Activated naive CD8-positive, alpha-beta T cell treated with anti-CD3 and anti-CD28 coated beads, Interleukin-2, amount 50 U/mL, for 16 hours (primary cell): ENCODE measurements around the gene ARHGAP26.

Experiments used
- DNase-seq: peaks from one replicate; pipeline ENCODE4 v3.0.0-alpha.2; 2020; ENCODE audit warnings: low read depth, low spot score

The ARHGAP26 gene

GRCh38 chr5:142847898-142848790 lies 78.0 kb downstream of the ARHGAP26 start:
- DNase-seq: no peak

GRCh38 chr5:142849466-142849865 lies 79.3 kb downstream of the ARHGAP26 start:
- DNase-seq: no peak

- no peak for DNase-seq
Observed at GRCh38 chr5:142849880-142850279, 79.7 kb downstream of the ARHGAP26 start.

GRCh38 chr5:142851731-142852130 lies 81.6 kb downstream of the ARHGAP26 start:
- DNase-seq: no peak

- no peak for DNase-seq
Observed at GRCh38 chr5:142852416-142853198, 82.4 kb downstream of the ARHGAP26 start.

GRCh38 chr5:142853682-142854081 lies 83.5 kb downstream of the ARHGAP26 start:
- no peak for DNase-seq

- no peak for DNase-seq
Observed at GRCh38 chr5:142856269-142856782, 86.1 kb downstream of the ARHGAP26 start.

GRCh38 chr5:142857405-142857804 lies 87.2 kb downstream of the ARHGAP26 start:
- no peak for DNase-seq

- no peak for DNase-seq
Observed at GRCh38 chr5:142859037-142859436, 88.9 kb downstream of the ARHGAP26 start.

GRCh38 chr5:142860270-142860669 lies 90.1 kb downstream of the ARHGAP26 start:
- no peak for DNase-seq

- DNase-seq: no peak
Observed at GRCh38 chr5:142861011-142861410, 90.8 kb downstream of the ARHGAP26 start.

GRCh38 chr5:142862594-142862993 lies 92.4 kb downstream of the ARHGAP26 start:
- no peak for DNase-seq

GRCh38 chr5:142863856-142864255 lies 93.7 kb downstream of the ARHGAP26 start:
- no peak for DNase-seq

GRCh38 chr5:142864290-142865260 lies 94.4 kb downstream of the ARHGAP26 start:
- no peak for DNase-seq

GRCh38 chr5:142865631-142866030 lies 95.5 kb downstream of the ARHGAP26 start:
- no peak for DNase-seq

- no peak for DNase-seq
Observed at GRCh38 chr5:142866563-142867275, 96.5 kb downstream of the ARHGAP26 start.

GRCh38 chr5:142869886-142870285 lies 99.7 kb downstream of the ARHGAP26 start:
- no peak for DNase-seq

- no peak for DNase-seq
Observed at GRCh38 chr5:142870532-142871362, 100.6 kb downstream of the ARHGAP26 start.

GRCh38 chr5:142871363-142872193 lies 101.4 kb downstream of the ARHGAP26 start:
- DNase-seq: no peak
